Neutrophil (primary cell): ENCODE data around the gene GNPTG.

Experiments used
- H3K27ac ChIP-seq: fragments of 200-600 bp; sonication (generic); 2 replicates; pipeline ENCODE4 v1.5.1; 2016; ENCODE audit warnings: mild to moderate bottlenecking, moderate library complexity
- H3K27me3 ChIP-seq: fragments of 200-600 bp; sonication (generic); 2 replicates; pipeline ENCODE4 v1.6.0; 2016; ENCODE audit warnings: mild to moderate bottlenecking
- H3K36me3 ChIP-seq: fragments of 200-600 bp; sonication (generic); 2 replicates; pipeline ENCODE4 v1.5.1; 2017
- H3K4me1 ChIP-seq, 2 experiments: fragments of 200-600 bp in 1 of 2; sonication (generic) in 1 of 2; 1 replicate in 1 of 2; 2 replicates in 1 of 2; pipeline versions ENCODE4 v1.5.1 to v1.6.1; 2013 to 2016; ENCODE audit warnings: low read depth in 1 of 2, low read length in 1 of 2, mild to moderate bottlenecking in 1 of 2, moderate library complexity in 1 of 2; ENCODE audit not compliant: control insufficient read depth in 1 of 2, insufficient read depth in 1 of 2
- H3K4me3 ChIP-seq, 2 experiments: fragments of 200-600 bp in 1 of 2; sonication (generic) in 1 of 2; 1 replicate in 1 of 2; 2 replicates in 1 of 2; pipeline ENCODE4 v1.5.1; 2013 to 2016; ENCODE audit warnings: low read depth in 1 of 2, low read length in 1 of 2, mild to moderate bottlenecking in 1 of 2, moderate library complexity in 1 of 2
- H3K9me3 ChIP-seq: fragments of 200-600 bp; sonication (generic); 2 replicates; pipeline ENCODE4 v1.5.1; 2016
- CTCF ChIP-seq: fragments of 200-600 bp; sonication (generic); IDR thresholded peaks from 2 replicates; pipeline ENCODE4 v1.5.1; 2016; ENCODE audit warnings: antibody characterized with exemption

Gene GNPTG

DNA sequence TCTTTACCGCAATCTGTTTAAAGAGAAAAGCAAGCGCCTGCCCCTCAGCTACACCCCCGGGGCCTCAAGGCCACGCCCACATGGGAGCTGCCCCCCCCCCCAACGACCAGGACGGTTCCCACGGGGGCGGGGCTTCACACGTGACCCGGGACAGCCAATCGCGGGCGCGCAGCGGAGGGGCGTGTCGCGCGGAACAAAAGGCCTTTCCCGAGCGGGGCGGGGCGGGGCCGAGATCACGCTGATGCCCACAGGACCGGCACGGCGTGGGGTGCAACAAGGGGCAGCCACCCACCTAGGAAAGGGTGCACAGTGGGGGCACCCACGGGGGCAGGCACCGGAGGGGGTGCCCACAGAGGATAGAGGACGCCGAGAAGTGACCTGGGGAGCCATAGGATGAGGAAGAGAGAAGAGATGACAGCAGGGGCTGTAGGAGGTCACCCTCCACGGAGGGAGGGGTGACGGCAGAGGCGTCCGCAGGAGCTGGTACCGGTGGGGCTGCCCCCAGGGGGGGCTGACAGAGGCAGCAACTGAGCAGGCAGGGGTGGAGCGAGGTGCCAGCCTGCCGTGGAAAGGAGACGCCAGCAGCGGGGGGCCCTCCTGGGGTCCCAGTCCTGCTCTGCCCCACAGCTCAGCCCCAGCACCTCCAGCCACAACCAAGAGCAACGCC is 56.6 kb downstream of the GNPTG start:
- H3K4me1 ChIP-seq, result peaks cover 19 to 31% of the 10 kb centered on the region in 2 experiments
- peak overlapping the region; percentile 59 for H3K27ac ChIP-seq
- H3K4me3 ChIP-seq, result peak overlapping the region; percentile 35 to 43
- no peaks in the 10 kb centered on the region for H3K27me3 ChIP-seq
- no peaks in the 10 kb centered on the region for H3K9me3 ChIP-seq
- peaks cover 89% of the 10 kb centered on the region for H3K36me3 ChIP-seq
- TF ChIP-seq CTCF, result no peak

DNA sequence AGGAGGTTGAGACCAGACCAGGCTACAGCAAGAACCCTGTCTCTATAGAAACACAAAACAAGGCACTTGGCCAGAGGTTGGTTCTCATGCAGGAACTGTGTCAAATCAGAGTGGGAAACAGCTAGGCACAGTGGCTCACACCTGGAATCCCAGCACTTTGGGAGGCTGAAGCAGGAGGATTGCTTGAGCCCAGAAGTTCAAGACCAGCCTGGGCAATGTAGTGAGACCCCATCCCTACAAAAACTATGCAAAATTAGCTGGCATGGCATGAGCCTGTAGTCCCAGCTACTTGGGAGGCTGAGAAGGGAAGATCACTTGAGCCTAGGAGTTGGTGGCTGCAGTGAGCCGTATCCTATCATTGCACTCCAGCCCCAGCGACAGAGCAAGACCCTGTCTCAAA is 61.1 kb downstream of the GNPTG start:
- no peaks in the 10 kb centered on the region for H3K9me3 ChIP-seq
- H3K4me1 ChIP-seq, result peaks cover 28 to 34% of the 10 kb centered on the region in 2 experiments
- no peak overlapping the region for H3K4me3 ChIP-seq
- H3K27me3 ChIP-seq, result no peaks in the 10 kb centered on the region
- peaks cover 50% of the 10 kb centered on the region for H3K36me3 ChIP-seq
- TF ChIP-seq CTCF, result no peak
- H3K27ac ChIP-seq, result no peak overlapping the region
